ENCODE measurements around the gene BBS2.

The BBS2 gene

DNA sequence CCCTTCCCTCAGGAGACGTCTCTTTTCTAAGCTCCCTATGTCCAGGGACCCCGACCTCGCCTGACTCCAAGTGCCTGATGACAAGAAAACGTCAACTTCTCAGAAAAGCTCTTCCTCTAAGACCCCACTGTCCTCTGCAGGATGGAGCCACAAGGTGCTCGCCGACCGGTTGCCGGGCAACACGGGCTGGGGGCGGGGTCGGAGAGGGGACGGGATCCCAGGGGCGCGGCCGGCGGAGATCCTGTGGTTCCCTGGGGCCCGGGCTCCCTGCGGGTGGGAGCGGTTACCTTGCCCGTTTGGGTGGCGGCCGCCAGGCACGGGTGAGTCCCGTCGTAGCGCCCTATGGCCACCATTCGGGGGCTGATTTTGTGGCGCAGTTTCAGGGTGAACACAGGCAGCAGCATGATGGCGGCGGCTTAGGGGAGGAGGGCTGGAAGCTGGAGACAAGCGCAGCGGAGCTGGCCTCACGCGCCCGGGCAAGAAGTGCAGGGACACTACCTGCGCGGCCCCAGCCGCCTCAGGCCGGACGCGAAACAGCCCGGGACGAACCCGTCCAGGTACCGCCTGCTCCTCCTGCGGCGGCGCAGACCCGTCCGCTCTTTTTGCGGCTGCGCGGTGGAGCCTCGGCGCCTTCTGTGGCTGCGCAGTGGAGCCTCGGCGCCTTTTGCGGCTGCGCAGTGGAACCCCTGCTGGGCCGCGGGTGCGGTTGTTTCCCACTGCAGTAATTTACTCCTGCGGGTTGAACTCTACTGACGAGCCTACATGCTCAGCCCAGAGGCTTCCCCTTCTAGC, at the start of gene BBS2 (continued):
- TF ChIP-seq, protein P1, sequence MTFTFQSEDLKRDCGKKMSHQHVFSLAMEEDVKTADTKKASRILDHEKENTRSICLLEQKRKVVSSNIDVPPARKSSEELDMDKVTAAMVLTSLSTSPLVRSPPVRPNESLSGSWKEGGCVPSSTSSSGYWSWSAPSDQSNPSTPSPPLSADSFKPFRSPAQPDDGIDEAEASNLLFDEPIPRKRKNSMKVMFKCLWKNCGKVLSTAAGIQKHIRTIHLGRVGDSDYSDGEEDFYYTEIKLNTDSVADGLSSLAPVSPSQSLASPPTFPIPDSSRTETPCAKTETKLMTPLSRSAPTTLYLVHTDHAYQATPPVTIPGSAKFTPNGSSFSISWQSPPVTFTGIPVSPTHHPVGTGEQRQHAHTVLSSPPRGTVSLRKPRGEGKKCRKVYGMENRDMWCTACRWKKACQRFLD (tag by site-specific recombination; IDR thresholded peaks at IDR 0.05): no peak
- TF ChIP-seq, protein P2, sequence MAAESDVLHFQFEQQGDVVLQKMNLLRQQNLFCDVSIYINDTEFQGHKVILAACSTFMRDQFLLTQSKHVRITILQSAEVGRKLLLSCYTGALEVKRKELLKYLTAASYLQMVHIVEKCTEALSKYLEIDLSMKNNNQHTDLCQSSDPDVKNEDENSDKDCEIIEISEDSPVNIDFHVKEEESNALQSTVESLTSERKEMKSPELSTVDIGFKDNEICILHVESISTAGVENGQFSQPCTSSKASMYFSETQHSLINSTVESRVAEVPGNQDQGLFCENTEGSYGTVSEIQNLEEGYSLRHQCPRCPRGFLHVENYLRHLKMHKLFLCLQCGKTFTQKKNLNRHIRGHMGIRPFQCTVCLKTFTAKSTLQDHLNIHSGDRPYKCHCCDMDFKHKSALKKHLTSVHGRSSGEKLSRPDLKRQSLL (tag by site-specific recombination; IDR thresholded peaks at IDR 0.05): peak; percentile 29
- TF ChIP-seq ATF2 (tag by site-specific recombination; IDR thresholded peaks at IDR 0.05; ENCODE audit: low read depth) (no peak), ZNF132 (tag by site-specific recombination; IDR thresholded peaks at IDR 0.05; ENCODE audit: borderline replicate concordance) (no peak), ZNF645 (tag by site-specific recombination; IDR thresholded peaks at IDR 0.05) (no peak), ZNF335 (tag by site-specific recombination; conservative IDR thresholded peaks at IDR 0.05) (peak; percentile 98), ZNF660 (tag by site-specific recombination; IDR thresholded peaks at IDR 0.05) (no peak), ZNF138 (tag by site-specific recombination; IDR thresholded peaks at IDR 0.05; ENCODE audit: borderline replicate concordance) (no peak), CTCF (tag by site-specific recombination; IDR thresholded peaks at IDR 0.05) (peak; percentile 55), ZBTB20 (tag by site-specific recombination; IDR thresholded peaks at IDR 0.05) (peak; percentile 89), GLI2 (tag by site-specific recombination; IDR thresholded peaks at IDR 0.05; ENCODE audit: borderline replicate concordance, low read depth) (no peak), ZNF18 (tag by site-specific recombination; IDR thresholded peaks at IDR 0.05) (no peak), TCF7L2 (IDR thresholded peaks at IDR 0.05; ENCODE audit: borderline replicate concordance, low read depth, low read length) (no peak), KLF16 (tag by site-specific recombination; IDR thresholded peaks at IDR 0.05) (peak; percentile 78), ZNF549 (tag by site-specific recombination; IDR thresholded peaks at IDR 0.05) (no peak), ZBTB8A (tag by site-specific recombination; IDR thresholded peaks at IDR 0.05) (peak; percentile 57; the same call in 1 of the 2 replicates), ZNF843 (tag by site-specific recombination; IDR thresholded peaks at IDR 0.05) (0 out of 2 replicates have a peak, but pooled peaks have one; percentile 65), ZNF777 (tag by site-specific recombination; IDR thresholded peaks at IDR 0.05; ENCODE audit: borderline replicate concordance) (peak; percentile 79; the same call in 1 of the 2 replicates)
- TF ChIP-seq, protein P3, sequence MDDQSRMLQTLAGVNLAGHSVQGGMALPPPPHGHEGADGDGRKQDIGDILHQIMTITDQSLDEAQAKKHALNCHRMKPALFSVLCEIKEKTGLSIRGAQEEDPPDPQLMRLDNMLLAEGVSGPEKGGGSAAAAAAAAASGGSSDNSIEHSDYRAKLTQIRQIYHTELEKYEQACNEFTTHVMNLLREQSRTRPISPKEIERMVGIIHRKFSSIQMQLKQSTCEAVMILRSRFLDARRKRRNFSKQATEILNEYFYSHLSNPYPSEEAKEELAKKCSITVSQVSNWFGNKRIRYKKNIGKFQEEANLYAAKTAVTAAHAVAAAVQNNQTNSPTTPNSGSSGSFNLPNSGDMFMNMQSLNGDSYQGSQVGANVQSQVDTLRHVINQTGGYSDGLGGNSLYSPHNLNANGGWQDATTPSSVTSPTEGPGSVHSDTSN (CRISPR knock-in tag; IDR thresholded peaks at IDR 0.05): no peak; the same call in 1 of the 2 replicates
- TF ChIP-seq, protein P4, sequence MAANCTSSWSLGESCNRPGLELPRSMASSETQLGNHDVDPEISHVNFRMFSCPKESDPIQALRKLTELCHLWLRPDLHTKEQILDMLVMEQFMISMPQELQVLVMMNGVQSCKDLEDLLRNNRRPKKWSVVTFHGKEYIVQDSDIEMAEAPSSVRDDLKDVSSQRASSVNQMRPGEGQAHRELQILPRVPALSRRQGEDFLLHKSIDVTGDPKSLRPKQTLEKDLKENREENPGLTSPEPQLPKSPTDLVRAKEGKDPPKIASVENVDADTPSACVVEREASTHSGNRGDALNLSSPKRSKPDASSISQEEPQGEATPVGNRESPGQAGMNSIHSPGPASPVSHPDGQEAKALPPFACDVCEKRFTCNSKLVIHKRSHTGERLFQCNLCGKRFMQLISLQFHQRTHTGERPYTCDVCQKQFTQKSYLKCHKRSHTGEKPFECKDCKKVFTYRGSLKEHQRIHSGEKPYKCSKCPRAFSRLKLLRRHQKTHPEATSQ (tag by site-specific recombination; IDR thresholded peaks at IDR 0.05): no peak
- TF ChIP-seq, protein P5, sequence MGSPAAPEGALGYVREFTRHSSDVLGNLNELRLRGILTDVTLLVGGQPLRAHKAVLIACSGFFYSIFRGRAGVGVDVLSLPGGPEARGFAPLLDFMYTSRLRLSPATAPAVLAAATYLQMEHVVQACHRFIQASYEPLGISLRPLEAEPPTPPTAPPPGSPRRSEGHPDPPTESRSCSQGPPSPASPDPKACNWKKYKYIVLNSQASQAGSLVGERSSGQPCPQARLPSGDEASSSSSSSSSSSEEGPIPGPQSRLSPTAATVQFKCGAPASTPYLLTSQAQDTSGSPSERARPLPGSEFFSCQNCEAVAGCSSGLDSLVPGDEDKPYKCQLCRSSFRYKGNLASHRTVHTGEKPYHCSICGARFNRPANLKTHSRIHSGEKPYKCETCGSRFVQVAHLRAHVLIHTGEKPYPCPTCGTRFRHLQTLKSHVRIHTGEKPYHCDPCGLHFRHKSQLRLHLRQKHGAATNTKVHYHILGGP (tag by site-specific recombination; IDR thresholded peaks at IDR 0.05): no peak
